Measurements from ENCODE around the gene TNFAIP8L1. TPM values are rescaled to one million over a fixed set of nuclear protein-coding genes. Genes with fewer than 3 reads are reported as not detected.

TNFAIP8L1 gene
- total and polyA plus RNA-seq, 9 donors: 6.8 to 15.5 (median 12.9) TPM

DNA sequence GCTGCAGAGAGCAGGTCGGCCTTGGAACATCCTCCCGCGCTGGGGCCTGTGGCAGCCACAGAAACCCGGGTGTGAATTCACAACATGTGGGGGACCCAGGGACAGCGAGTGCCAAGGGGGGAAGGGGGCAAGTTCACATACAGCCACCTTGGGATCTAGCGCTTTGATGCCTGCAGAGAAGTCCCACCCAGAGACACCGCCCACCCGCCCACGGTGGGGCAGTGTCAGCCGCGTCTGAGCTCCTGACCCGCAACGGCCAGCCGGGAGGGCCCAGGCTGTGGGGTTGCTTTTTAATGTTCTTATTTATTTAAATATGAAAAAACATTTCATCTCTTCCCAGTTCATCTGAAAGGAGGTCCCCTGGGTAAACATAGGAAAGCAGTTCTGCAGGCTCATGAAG lies 17.9 kb downstream of the TNFAIP8L1 start:
- H3K27ac ChIP-seq (ENCODE audit: low read length): no peak overlapping the region
- H3K4me1 ChIP-seq (ENCODE audit: control insufficient read depth, insufficient read depth, low read length): no peaks in the 10 kb centered on the region
- peaks cover 11% of the 10 kb centered on the region for H3K9me3 ChIP-seq (replicated peaks; ENCODE audit: control insufficient read depth, low read depth, low read length)
- DNase-seq: no peak
- WGBS (ENCODE audit: insufficient coverage): 76% methylated on average over 5 of the region's 14 CpGs
- H3K36me3 ChIP-seq (ENCODE audit: control insufficient read depth, insufficient read depth, low read length): peaks cover 83% of the 10 kb centered on the region
- H3K27me3 ChIP-seq (ENCODE audit: control insufficient read depth, insufficient read depth, low read length): no peaks in the 10 kb centered on the region
- no peak overlapping the region for H3K4me3 ChIP-seq (ENCODE audit: low read length)

DNA sequence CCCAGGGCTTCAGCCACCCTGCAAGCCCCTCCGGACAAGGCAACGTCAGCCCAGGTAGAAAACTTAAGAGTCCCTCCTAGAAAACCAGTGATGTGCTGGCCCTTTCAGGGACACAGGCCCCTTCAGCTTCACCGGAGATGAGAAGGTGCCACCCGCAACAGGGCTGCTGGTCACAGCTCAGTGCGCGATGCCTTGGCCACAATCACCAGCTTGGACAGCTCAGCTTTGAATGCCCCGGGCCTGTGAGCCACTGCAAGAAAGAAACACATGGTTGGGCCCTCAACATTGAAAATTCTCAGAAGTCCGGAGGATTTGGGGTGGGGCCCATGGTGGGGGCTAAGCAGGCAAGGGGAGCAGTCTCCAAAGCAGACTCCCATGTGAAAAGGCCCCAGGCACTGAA lies 18.5 kb downstream of the TNFAIP8L1 start:
- 93% methylated on average over 8 of the region's 8 CpGs for WGBS (ENCODE audit: insufficient coverage)
- Histone ChIP-seq H3K36me3 (ENCODE audit: control insufficient read depth, insufficient read depth, low read length) (peaks cover 84% of the 10 kb centered on the region), H3K4me3 (ENCODE audit: low read length) (no peak overlapping the region), H3K27me3 (ENCODE audit: control insufficient read depth, insufficient read depth, low read length) (no peaks in the 10 kb centered on the region), H3K9me3 (replicated peaks; ENCODE audit: control insufficient read depth, low read depth, low read length) (peaks cover 11% of the 10 kb centered on the region), H3K4me1 (ENCODE audit: control insufficient read depth, insufficient read depth, low read length) (no peaks in the 10 kb centered on the region), H3K27ac (ENCODE audit: low read length) (no peak overlapping the region)
- DNase-seq: no peak

DNA sequence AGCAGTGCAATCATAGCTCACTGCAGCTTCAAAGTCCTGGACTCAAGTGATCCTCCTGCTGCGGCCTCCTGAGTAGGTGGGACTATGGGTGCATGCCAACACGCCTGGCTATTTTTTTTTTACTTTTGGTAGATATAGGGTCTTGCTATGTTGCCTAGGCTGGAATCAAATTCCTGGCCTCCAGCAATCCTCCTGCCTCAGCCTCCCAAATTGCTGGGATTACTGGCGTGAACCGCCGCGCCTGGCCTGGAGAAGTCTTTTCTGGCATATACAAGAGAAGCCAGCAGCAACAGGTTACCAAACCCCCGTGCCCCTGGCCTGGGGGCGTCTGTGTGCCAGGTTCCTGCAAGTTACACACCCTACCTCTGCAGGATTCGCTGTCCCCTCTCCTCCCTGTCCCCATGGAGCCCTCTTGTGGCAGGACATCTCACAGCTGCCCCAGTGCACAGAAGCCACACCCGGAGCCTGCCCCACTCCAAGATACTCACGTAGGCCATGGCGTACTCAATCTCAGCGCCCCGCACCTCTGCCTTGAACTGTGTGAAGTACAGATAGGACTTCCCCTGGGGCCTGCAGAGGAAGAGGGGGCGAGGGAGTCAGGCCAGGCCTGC lies 21.0 kb downstream of the TNFAIP8L1 start:
- H3K27ac ChIP-seq (ENCODE audit: low read length): no peak overlapping the region
- H3K4me3 ChIP-seq (ENCODE audit: low read length): no peak overlapping the region
- 87% methylated on average over 7 of the region's 15 CpGs for WGBS (ENCODE audit: insufficient coverage)
- H3K36me3 ChIP-seq (ENCODE audit: control insufficient read depth, insufficient read depth, low read length): peaks cover 85% of the 10 kb centered on the region
- peaks cover 11% of the 10 kb centered on the region for H3K9me3 ChIP-seq (replicated peaks; ENCODE audit: control insufficient read depth, low read depth, low read length)
- DNase-seq: no peak
- no peaks in the 10 kb centered on the region for H3K27me3 ChIP-seq (ENCODE audit: control insufficient read depth, insufficient read depth, low read length)
- H3K4me1 ChIP-seq (ENCODE audit: control insufficient read depth, insufficient read depth, low read length): no peaks in the 10 kb centered on the region

DNA sequence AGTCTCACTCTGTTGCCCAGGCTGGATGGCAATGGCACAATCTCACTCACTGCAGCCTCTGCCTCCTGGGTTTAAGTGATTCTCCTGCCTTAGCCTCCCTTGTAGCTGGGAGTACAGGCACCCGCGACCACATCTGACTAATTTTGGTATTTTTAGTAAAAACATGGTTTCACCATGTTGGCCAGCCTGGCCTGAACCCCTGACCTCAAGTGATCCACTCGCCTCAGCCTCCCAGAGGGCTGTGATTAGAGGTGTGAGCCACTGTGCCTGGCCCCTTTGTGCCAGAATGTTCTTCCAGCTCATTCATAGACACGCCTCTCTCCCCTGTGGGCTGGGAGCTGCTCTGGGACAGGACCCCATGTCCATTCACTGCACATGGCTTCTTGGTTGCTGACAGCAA lies 21.7 kb downstream of the TNFAIP8L1 start:
- DNase-seq: no peak
- H3K4me1 ChIP-seq (ENCODE audit: control insufficient read depth, insufficient read depth, low read length): no peaks in the 10 kb centered on the region
- no peak overlapping the region for H3K27ac ChIP-seq (ENCODE audit: low read length)
- peaks cover 84% of the 10 kb centered on the region for H3K36me3 ChIP-seq (ENCODE audit: control insufficient read depth, insufficient read depth, low read length)
- no peak overlapping the region for H3K4me3 ChIP-seq (ENCODE audit: low read length)
- peaks cover 11% of the 10 kb centered on the region for H3K9me3 ChIP-seq (replicated peaks; ENCODE audit: control insufficient read depth, low read depth, low read length)
- H3K27me3 ChIP-seq (ENCODE audit: control insufficient read depth, insufficient read depth, low read length): no peaks in the 10 kb centered on the region
- 94% methylated on average over 2 of the region's 4 CpGs for WGBS (ENCODE audit: insufficient coverage)

GRCh38 chr19:4662020-4662695 lies 22.8 kb downstream of the TNFAIP8L1 start:
- H3K9me3 ChIP-seq (replicated peaks; ENCODE audit: control insufficient read depth, low read depth, low read length): peaks cover 11% of the 10 kb centered on the region
- H3K36me3 ChIP-seq (ENCODE audit: control insufficient read depth, insufficient read depth, low read length): peaks cover 80% of the 10 kb centered on the region
- H3K27ac ChIP-seq (ENCODE audit: low read length): no peak overlapping the region
- no peak overlapping the region for H3K4me3 ChIP-seq (ENCODE audit: low read length)
- no peak for DNase-seq
- WGBS (ENCODE audit: insufficient coverage): 93% methylated on average over 10 of the region's 20 CpGs
- no peaks in the 10 kb centered on the region for H3K4me1 ChIP-seq (ENCODE audit: control insufficient read depth, insufficient read depth, low read length)
- no peaks in the 10 kb centered on the region for H3K27me3 ChIP-seq (ENCODE audit: control insufficient read depth, insufficient read depth, low read length)

GRCh38 chr19:4662812-4663211 lies 23.5 kb downstream of the TNFAIP8L1 start:
- 87% methylated on average over 4 of the region's 6 CpGs for WGBS (ENCODE audit: insufficient coverage)
- no peak overlapping the region for H3K4me3 ChIP-seq (ENCODE audit: low read length)
- DNase-seq: no peak
- no peak overlapping the region for H3K27ac ChIP-seq (ENCODE audit: low read length)
- H3K27me3 ChIP-seq (ENCODE audit: control insufficient read depth, insufficient read depth, low read length): no peaks in the 10 kb centered on the region
- H3K4me1 ChIP-seq (ENCODE audit: control insufficient read depth, insufficient read depth, low read length): no peaks in the 10 kb centered on the region
- H3K36me3 ChIP-seq (ENCODE audit: control insufficient read depth, insufficient read depth, low read length): peaks cover 77% of the 10 kb centered on the region
- peaks cover 11% of the 10 kb centered on the region for H3K9me3 ChIP-seq (replicated peaks; ENCODE audit: control insufficient read depth, low read depth, low read length)

- no peak overlapping the region for H3K4me3 ChIP-seq (ENCODE audit: low read length)
- peaks cover 10% of the 10 kb centered on the region for H3K4me1 ChIP-seq (ENCODE audit: control insufficient read depth, insufficient read depth, low read length)
- 93% methylated on average over 12 of the region's 12 CpGs for WGBS (ENCODE audit: insufficient coverage)
- no peak for DNase-seq
- H3K9me3 ChIP-seq (replicated peaks; ENCODE audit: control insufficient read depth, low read depth, low read length): no peaks in the 10 kb centered on the region
- no peak overlapping the region for H3K27ac ChIP-seq (ENCODE audit: low read length)
- H3K27me3 ChIP-seq (ENCODE audit: control insufficient read depth, insufficient read depth, low read length): no peaks in the 10 kb centered on the region
- peaks cover 70% of the 10 kb centered on the region for H3K36me3 ChIP-seq (ENCODE audit: control insufficient read depth, insufficient read depth, low read length)
Observed at GRCh38 chr19:4664642-4665041, 25.3 kb downstream of the TNFAIP8L1 start.

DNA sequence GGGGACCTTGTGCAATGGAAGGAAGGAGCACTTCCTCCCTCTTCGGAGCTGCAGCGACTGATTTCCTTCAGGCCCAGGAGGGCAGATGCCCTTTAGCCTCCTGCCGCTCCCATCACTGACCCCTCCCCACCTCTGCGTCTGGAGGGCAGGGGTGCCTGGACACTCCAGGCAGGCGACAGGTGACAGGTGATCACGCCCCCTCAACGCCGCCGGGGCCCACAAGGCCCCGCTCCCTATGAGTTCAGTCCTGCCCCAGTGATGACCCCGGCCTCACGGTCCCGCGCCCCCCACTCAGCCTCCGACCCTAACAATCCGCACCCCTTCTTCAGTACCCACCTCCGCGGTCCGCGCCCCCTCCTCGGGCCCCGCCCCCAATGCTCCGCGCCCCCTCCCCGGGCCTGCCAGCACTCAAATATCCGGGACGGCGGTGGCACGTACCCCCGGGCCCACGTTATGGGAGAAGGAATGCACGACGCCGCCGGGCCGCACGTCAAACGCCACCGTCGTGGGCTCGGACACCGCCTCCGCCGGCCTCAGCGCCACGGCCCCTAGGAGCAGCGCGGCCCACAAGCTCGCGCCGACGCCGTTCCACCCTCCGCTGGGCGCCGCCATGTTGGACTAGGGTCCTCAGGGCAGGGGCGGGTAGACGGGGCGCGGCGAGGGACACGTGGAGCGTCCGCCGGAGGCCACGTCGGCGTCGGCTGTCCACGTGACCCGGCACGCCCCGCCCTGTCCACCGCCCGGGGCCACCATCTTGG lies 30.6 kb downstream of the TNFAIP8L1 start, which contains the start of gene MYDGF:
Gene MYDGF, minus strand, starts transcription at position 620 of the 758 bp plus-strand sequence. Its CDS starts 8 bp downstream, at position 612.
- Histone ChIP-seq H3K36me3 (ENCODE audit: control insufficient read depth, insufficient read depth, low read length) (peaks cover 31% of the 10 kb centered on the region), H3K9me3 (replicated peaks; ENCODE audit: control insufficient read depth, low read depth, low read length) (no peaks in the 10 kb centered on the region), H3K27me3 (ENCODE audit: control insufficient read depth, insufficient read depth, low read length) (no peaks in the 10 kb centered on the region), H3K27ac (ENCODE audit: low read length) (peak within 1 kb of the TSS; percentile 88), H3K4me1 (ENCODE audit: control insufficient read depth, insufficient read depth, low read length) (peaks cover 16% of the 10 kb centered on the region), H3K4me3 (ENCODE audit: low read length) (peak within 1 kb of the TSS; percentile 93)
- WGBS (ENCODE audit: insufficient coverage): under 1% methylated on average over 70 of the region's 75 CpGs
- DNase-seq: peak; percentile 95

DNA sequence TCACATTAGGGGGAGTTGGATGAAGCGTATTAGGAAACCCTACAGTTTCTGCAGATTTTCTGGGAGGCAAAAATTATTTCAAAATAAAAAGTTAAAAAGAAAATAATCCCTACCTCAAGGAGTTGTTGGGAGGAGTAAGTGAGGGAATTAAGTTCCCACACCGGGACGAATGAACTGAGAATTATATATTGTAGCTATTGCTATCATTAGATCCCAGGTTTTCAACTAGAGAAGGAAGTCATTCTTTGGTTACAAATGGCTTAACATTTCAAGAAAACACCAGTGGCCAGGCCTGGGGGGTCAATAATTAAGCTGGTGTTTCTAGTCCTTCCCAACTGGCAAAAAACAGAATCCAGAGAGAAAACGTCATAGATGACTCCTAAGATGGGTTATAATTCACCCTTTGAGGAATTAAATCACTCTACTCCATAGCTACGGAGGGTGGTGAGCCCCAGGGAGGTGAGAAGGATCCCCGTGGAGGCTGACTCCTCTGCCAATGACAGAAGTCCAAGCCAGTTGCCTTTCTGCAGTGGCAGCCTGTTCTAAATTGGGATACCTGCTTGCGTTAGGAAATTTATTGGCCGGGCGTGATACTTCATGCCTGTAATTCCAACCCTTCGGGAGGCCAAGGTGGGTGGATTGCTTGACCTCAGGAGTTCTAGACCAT lies 32.0 kb downstream of the TNFAIP8L1 start:
- H3K36me3 ChIP-seq (ENCODE audit: control insufficient read depth, insufficient read depth, low read length): peaks cover 27% of the 10 kb centered on the region
- WGBS (ENCODE audit: insufficient coverage): 0% methylated on average over 1 of the region's 10 CpGs
- no peaks in the 10 kb centered on the region for H3K9me3 ChIP-seq (replicated peaks; ENCODE audit: control insufficient read depth, low read depth, low read length)
- peak overlapping the region; percentile 64 for H3K27ac ChIP-seq (ENCODE audit: low read length)
- H3K27me3 ChIP-seq (ENCODE audit: control insufficient read depth, insufficient read depth, low read length): no peaks in the 10 kb centered on the region
- no peak overlapping the region for H3K4me3 ChIP-seq (ENCODE audit: low read length)
- H3K4me1 ChIP-seq (ENCODE audit: control insufficient read depth, insufficient read depth, low read length): peaks cover 16% of the 10 kb centered on the region
- DNase-seq: peak; percentile 31

DNA sequence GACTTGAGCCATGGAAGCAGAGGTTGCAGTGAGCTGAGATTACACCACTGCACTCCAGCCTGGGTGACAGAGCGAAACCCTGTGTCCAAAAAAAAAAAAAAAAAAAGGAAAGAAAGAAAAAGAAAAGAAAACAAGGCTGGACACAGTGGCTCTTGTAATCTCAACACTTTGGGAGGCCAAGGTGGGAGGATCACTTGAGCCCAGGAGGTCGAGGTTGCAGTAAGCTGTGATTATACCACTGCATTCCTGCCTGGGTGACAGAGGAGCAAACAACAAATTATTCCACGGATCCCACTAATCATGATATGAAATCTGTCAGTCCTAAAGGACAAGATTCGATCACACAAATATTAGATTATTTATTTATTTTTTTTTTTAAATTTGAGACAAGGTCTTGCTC lies 33.9 kb downstream of the TNFAIP8L1 start:
- Histone ChIP-seq H3K27me3 (ENCODE audit: control insufficient read depth, insufficient read depth, low read length) (no peaks in the 10 kb centered on the region), H3K27ac (ENCODE audit: low read length) (no peak overlapping the region), H3K36me3 (ENCODE audit: control insufficient read depth, insufficient read depth, low read length) (peaks cover 27% of the 10 kb centered on the region), H3K4me3 (ENCODE audit: low read length) (no peak overlapping the region), H3K9me3 (replicated peaks; ENCODE audit: control insufficient read depth, low read depth, low read length) (no peaks in the 10 kb centered on the region), H3K4me1 (ENCODE audit: control insufficient read depth, insufficient read depth, low read length) (peaks cover 22% of the 10 kb centered on the region)
- no peak for DNase-seq
- WGBS (ENCODE audit: insufficient coverage): 80% methylated on average over 1 of the region's 4 CpGs

Measured in muscle of leg (tissue), 11 donors.